GM12892 (cell line): ENCODE measurements around the gene PRPF31.

Experiments used
- POLR2A ChIP-seq: IDR thresholded peaks from 2 replicates; pipeline ENCODE4 v1.6.1; 2011; ENCODE audit warnings: low read depth, low read length, control low read depth
- POLR2AphosphoS5 ChIP-seq: IDR thresholded peaks from 2 replicates; pipeline ENCODE4 v1.6.1; 2011; ENCODE audit warnings: low read depth, low read length, control low read depth
- TAF1 ChIP-seq: IDR thresholded peaks from 2 replicates; pipeline ENCODE4 v1.6.1; 2011; ENCODE audit warnings: low read depth, mild to moderate bottlenecking, control low read depth, low read length, borderline replicate concordance

DNA sequence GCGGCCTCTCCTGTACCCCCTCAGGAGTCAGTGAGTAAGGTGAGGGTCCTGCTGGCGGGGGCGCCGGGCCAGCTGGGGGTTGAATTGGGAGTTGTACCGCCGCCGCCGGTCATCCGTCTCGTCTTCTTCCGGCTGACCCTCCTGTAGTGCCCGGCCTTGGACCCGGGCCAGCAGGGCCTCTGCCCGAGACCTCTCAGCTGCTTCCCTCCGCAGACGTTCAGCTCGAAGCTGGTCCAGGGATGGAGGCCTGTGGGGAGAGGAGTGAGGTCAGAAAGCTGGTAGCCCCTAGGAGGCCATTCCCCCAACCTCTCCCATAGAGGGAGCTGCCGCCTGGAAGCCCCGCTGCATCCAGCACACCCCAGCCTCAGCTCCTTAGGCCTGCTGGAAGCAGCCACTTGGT, 40.1 kb downstream of the PRPF31 start:
- no peak for TF ChIP-seq POLR2A
- TF ChIP-seq TAF1 = no peak
- TF ChIP-seq POLR2AphosphoS5 = no peak
